Measurements from ENCODE around the gene EMSY. TPM values are rescaled to one million over a fixed set of nuclear protein-coding genes. Genes with fewer than 3 reads are reported as not detected.

EMSY gene
- total RNA-seq, 1 donor from 2014 or later, result 34.1 TPM

- intact Hi-C loops (cut with micrococcal nuclease), result loop anchor here (5.0 kb wide), 1 partner anchor 306 kb away; the partner anchor contains the start of gene WNT11
These were observed 68.2 kb downstream of the EMSY start for GRCh38 chr11:76512851-76513653.

- intact Hi-C loops (cut with micrococcal nuclease), result loop anchor here (5.0 kb wide), 1 partner anchor 306 kb away; the partner anchor contains the start of gene WNT11
These were observed 68.8 kb downstream of the EMSY start for GRCh38 chr11:76513654-76514034.

DNA sequence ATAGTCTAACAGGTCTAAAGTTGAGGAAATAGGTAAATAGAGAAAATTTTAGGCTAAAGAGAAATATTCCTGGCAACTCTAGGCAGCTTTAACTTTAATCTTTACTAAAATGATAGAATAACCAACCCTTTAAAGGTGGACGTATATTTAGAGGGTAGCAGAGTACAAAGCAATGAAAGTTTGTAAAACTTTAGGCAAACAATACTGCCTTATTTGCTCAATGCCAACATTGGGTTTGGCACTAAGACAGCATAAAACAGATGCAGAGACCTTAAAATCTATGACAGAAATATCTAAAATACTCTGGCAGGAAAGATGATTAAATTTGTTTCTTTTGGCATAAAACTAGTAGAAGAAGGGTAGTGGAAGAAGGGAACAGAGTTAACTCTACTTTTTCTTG lies 70.7 kb downstream of the EMSY start:
- intact Hi-C loops (cut with micrococcal nuclease), result no loop called here

DNA sequence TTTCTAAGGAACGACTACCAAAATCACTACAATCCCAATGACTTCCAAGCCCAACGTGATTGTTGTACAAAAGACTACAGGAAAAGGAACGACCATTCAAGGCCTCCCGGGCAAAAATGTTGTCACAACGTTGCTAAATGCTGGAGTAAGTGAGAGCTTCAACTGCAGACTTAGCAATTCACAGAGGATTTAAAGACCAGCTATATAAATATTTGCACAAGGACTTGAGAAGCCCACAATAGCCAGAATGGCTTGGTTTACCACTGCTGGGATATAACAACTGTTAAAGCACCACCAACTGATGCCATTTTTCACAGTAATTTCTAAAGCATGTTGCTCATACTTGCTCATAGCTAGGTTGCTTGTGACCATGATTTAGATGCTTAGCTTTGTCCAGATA lies 78.3 kb downstream of the EMSY start:
- intact Hi-C loops (cut with micrococcal nuclease), result no loop called here

GRCh38 chr11:76523786-76524436 lies 79.1 kb downstream of the EMSY start:
- intact Hi-C loops (cut with micrococcal nuclease), result no loop called here

DNA sequence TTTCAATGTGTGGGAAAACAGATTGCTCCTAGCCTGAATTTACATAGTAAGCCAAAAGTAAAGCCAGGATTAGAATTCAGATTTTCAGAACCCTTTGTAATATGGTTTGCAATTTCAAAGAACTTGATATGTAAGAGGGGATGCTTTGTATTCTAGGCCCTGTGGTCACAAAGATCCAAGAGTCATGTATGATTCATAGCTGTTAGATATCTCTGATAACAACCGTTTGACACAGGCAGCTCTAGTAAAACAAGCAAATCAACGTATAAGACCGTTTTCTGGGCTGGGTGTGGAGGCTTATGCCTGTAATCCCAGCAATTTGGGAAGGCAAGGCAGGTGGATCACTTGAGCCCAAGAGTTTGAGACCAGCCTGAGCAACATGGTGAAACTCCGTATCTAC lies 79.6 kb downstream of the EMSY start:
- intact Hi-C loops (cut with micrococcal nuclease), result no loop called here

DNA sequence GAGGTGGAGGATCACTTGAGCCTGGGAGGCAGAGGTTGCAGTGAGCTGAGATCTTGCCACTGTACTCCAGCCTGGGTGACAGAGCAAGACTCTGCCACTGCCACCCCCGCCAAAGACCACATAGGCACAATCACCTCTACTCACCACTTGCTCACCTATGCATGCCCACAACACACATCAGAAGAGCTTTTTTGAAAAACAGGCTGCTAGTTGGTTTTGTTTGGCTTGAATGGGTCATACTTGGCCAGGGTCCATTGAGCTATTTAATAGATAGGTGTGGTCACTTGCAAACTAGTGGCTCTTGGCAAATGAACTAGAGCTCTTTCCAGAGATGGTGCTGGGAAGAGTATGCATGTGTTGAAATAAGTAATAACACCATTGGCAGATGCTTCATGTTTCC lies 80.1 kb downstream of the EMSY start:
- intact Hi-C loops (cut with micrococcal nuclease), result no loop called here

DNA sequence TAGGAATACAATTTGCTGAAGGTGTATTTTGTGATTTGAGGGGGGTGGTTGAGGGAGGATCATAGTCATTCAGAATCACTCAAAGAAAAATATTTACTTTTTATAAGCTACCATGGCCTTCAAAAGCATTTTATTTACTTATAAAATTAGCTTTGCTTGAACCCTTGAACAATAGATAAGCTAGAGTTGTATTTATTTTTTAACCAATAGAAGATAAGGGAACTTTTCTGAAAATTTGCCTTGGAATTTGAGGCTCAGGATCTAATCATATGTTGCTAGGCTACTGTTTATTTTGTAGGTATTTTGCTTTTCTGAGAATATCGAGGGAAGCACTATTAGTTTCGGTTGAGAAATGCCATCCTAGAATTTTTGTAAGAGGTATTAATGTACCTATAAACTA lies 82.1 kb downstream of the EMSY start:
- intact Hi-C loops (cut with micrococcal nuclease), result no loop called here

GRCh38 chr11:76542436-76542835 lies 97.6 kb downstream of the EMSY start:
- intact Hi-C loops (cut with micrococcal nuclease), result no loop called here

GRCh38 chr11:76543006-76543703 lies 98.3 kb downstream of the EMSY start:
- intact Hi-C loops (cut with micrococcal nuclease), result no loop called here

- intact Hi-C loops (cut with micrococcal nuclease), result loop anchor here (1.0 to 5.0 kb wide), 2 partner anchors 42 to 131 kb away; no protein-coding TSS in a partner anchor
These were observed 106.0 kb downstream of the EMSY start for GRCh38 chr11:76550781-76551180.

DNA sequence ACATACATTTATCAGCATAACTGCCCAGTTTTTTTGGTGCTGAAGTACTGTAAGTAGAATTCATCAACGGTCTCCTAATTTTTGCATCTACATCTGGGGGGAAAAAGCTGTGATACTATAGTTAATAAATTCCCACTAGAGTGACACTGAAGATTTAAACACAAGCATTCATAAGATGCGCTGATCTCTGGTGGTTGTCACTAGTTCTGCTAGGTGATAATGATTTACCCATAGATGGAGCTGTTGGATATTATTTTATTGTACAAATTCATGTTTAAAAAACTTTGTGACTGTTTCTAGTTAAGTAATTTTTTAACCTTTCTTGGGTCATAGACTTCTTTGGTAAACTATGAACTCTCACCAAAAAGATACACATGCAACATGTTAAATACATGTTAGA lies 106.6 kb downstream of the EMSY start:
- intact Hi-C loops (cut with micrococcal nuclease), result loop anchor here (1.0 to 5.0 kb wide), 2 partner anchors 41 to 130 kb away; no protein-coding TSS in a partner anchor

DNA sequence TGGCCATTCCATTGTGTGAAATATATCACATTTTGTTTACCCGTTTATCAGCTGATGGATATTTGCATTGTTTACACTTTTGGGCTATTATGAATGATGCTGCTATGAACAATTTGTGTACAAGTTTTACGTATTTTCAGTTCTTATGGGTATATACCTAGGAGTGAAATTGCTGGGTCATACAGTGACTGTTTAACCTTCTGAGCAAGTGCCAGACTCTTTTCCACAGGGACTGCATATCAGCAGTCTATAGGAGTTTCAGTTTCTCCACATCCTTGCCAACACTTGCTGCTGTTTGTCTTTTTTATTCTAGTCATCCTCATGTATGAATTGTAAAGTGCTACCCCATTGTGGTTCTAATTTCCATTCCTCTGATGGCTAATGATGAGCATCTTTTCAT lies 108.2 kb downstream of the EMSY start:
- intact Hi-C loops (cut with micrococcal nuclease), result loop anchor here (5.0 kb wide), 1 partner anchor 39 kb away; no protein-coding TSS in a partner anchor

- intact Hi-C loops (cut with micrococcal nuclease), result loop anchor here (5.0 kb wide), 1 partner anchor 38 kb away; no protein-coding TSS in a partner anchor
These were observed 109.0 kb downstream of the EMSY start for GRCh38 chr11:76553554-76554476.

- intact Hi-C loops (cut with micrococcal nuclease), result loop anchor here (5.0 kb wide), 1 partner anchor 38 kb away; no protein-coding TSS in a partner anchor
These were observed 109.9 kb downstream of the EMSY start for GRCh38 chr11:76554767-76555166.

DNA sequence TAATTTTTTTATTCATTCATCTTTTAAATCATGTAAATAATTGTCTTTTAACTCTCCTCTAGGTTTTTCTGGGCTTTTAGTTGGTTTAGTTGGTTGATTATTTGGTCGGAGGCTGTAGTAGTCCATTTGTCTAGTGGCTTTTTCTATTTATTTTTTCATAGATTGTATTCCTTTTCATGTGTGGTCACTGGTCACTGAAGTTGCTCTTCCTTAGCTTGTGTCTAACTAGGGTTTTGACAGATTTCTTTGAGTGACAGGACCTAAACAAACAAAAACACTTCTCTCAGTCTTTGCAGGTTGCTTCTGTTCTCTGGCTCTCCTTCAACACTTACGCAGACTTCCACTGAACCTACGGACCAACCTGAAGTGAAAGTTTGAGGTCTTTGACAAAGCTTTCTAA lies 112.6 kb downstream of the EMSY start:
- intact Hi-C loops (cut with micrococcal nuclease), result no loop called here

- intact Hi-C loops (cut with micrococcal nuclease), result no loop called here
These were observed 113.7 kb downstream of the EMSY start for GRCh38 chr11:76558473-76558872.

DNA sequence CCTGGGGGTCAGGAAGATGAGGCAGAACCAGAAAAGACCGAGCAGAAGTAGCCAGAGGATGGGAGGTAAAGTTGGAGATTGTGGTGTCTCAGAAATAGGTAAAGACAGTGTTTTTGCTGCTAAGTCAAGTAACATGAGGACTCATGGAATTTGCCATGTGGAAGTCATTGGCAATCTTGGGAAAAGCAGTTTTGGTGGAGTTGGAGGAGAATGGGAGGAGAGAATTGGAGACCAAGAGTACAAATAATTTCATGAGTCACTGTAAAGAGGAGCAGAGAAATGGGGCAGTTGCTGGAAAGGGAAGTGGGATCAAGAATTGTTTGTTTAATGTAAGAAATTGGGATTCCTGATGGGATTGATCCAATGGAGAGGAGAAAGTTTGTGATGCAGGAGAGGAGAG lies 114.1 kb downstream of the EMSY start:
- intact Hi-C loops (cut with micrococcal nuclease), result no loop called here

- intact Hi-C loops (cut with micrococcal nuclease), result no loop called here
These were observed 114.5 kb downstream of the EMSY start for GRCh38 chr11:76559346-76559745.

- intact Hi-C loops (cut with micrococcal nuclease), result no loop called here
These were observed 115.4 kb downstream of the EMSY start for GRCh38 chr11:76560219-76560618.

DNA sequence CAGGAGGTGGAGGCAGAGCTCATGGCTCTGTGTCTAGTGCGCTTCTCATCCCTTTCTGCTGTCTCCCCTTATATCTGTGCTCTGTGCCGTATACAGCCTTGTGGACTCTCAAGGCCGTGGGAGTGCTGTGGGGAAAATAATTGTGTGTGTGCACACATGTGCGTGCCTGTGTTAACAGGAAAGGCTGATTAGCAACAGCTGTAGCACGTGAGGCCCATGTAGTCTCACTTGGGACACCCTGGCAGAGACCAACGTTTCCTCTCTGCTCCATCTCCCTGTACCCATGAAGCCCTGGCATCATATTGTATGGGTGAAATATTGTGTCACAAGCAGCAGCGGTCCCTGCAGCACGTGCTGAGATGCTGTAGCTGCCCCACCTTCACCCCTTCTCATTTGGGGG lies 116.4 kb downstream of the EMSY start:
- intact Hi-C loops (cut with micrococcal nuclease), result no loop called here
